Muscle of back (tissue), 11 donors: Measurements from ENCODE around the gene APOBEC3C. TPM values are rescaled to one million over a fixed set of nuclear protein-coding genes. Genes with fewer than 3 reads are reported as not detected.
"Not testable (repeated sequence)": the region's sequence is repeated elsewhere in the genome, so short reads cannot be mapped to it uniquely, and the experiment has no call there.

Source experiments
- DNase-seq, 3 donors: peaks; one replicate each; pipeline versions ENCODE4 v3.0.0 to v3.0.0-alpha.2; 2013
- polyA plus RNA-seq, 10 donors: library from polyadenylated mRNA; unstranded; fragments of 120-200 nt; gene quantifications; one replicate each; pipeline ENCODE4 v1.2.1, GENCODE V29; 2013; ENCODE audit not compliant: insufficient read length in 10 of 10

APOBEC3C gene
- polyA plus RNA-seq, 10 donors = 4.4 to 8.3 (median 6.4) TPM

- not testable (repeated sequence) for DNase-seq
Observed at GRCh38 chr22:39051844-39052495, 37.9 kb downstream of the APOBEC3C start.

GRCh38 chr22:39055658-39056057, 41.6 kb downstream of the APOBEC3C start:
- no peak for DNase-seq

GRCh38 chr22:39061290-39061689, 47.2 kb downstream of the APOBEC3C start:
- not testable (repeated sequence) for DNase-seq

- not testable (repeated sequence) for DNase-seq
Observed at GRCh38 chr22:39061951-39062350, 47.9 kb downstream of the APOBEC3C start.

GRCh38 chr22:39063904-39064303, 49.8 kb downstream of the APOBEC3C start:
- not testable (repeated sequence) for DNase-seq

GRCh38 chr22:39066442-39067276, 52.6 kb downstream of the APOBEC3C start:
- DNase-seq = not testable (repeated sequence)

- DNase-seq = no peak
Observed at GRCh38 chr22:39068033-39068785, 54.2 kb downstream of the APOBEC3C start.

Other genes with a start within 250 kb of the APOBEC3C start
- 10 to 100 TPM in 8 of 10 donors, 1 to 10 TPM in 2; 8.6 to 18.1 (median 11.9) TPM for gene DNAL4, start 220.1 kb upstream of the APOBEC3C start, polyA plus RNA-seq
- gene NPTXR, start 170.2 kb upstream of the APOBEC3C start, polyA plus RNA-seq = 1 to 10 TPM; 4.0 to 6.4 (median 4.9) TPM
- gene CBX6, start 142.0 kb upstream of the APOBEC3C start, polyA plus RNA-seq = 10 to 100 TPM; 21.8 to 49.6 (median 30.8) TPM
- gene APOBEC3A, start 56.6 kb upstream of the APOBEC3C start, polyA plus RNA-seq = 1 to 10 TPM in 2 of 10 donors, under 1 TPM in 3, not detected in 5; 0.26 to 2.1 (median 0.70) TPM
- gene APOBEC3B, start 31.9 kb upstream of the APOBEC3C start, polyA plus RNA-seq = 1 to 10 TPM in 8 of 10 donors, under 1 TPM in 2; 0.77 to 5.8 (median 3.8) TPM
- 1 to 10 TPM in 4 of 10 donors, under 1 TPM in 6; 0.21 to 1.7 (median 0.88) TPM for gene APOBEC3D, start 6.9 kb downstream of the APOBEC3C start, polyA plus RNA-seq
- gene APOBEC3F, start 26.6 kb downstream of the APOBEC3C start, polyA plus RNA-seq = 1 to 10 TPM; 1.8 to 4.4 (median 3.1) TPM
- gene APOBEC3G, start 63.0 kb downstream of the APOBEC3C start, polyA plus RNA-seq = 1 to 10 TPM; 2.3 to 6.5 (median 3.9) TPM
- gene APOBEC3H, start 83.0 kb downstream of the APOBEC3C start, polyA plus RNA-seq = under 1 TPM in 1 of 10 donors, not detected in 9; 0.33 TPM
- 1 to 10 TPM; 2.7 to 4.9 (median 3.6) TPM for gene CBX7, start 138.4 kb downstream of the APOBEC3C start, polyA plus RNA-seq
- gene PDGFB, start 230.7 kb downstream of the APOBEC3C start, polyA plus RNA-seq = 10 to 100 TPM; 14.6 to 23.9 (median 16.9) TPM